Measurements from ENCODE around the gene GLI2. TPM values are rescaled to one million over a fixed set of nuclear protein-coding genes. Genes with fewer than 3 reads are reported as not detected.
A peak's percentile ranks its signal among the peaks of the same experiment; 100 is the strongest.

Gene GLI2
- total and polyA plus RNA-seq, 2 experiments from 2014 or later, result 53.6 to 57.0 TPM

DNA sequence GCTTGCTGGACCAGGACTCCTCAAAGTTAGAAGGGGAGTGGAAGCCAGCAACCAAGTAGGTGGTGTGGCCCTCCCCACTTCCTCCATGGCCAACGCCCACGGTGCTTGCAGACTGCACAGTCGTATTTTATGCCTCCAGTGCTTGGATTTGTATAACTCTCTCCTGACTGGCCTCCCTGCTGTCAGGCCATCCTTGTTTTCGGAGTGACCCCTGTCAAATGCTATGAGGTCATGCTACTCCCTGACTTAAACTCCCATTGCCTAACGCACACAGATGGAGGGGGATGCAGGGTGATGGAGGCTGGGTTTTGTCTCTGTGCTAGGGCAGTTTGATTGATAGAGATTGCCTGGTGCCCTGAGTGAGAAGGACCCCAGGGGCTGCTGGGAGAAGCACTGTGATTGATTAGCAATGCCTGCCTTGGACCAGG is 36.1 kb downstream of the GLI2 start:
- Histone ChIP-seq H3K9me2 (ENCODE audit: insufficient read depth) (no peaks in the 10 kb centered on the region), H2AFZ (no peak overlapping the region), H3F3A (replicated peaks; ENCODE audit: low read depth) (0 out of 2 replicates have a peak, but pooled peaks cover 2% of the 10 kb centered on the region), H4K20me1 (replicated peaks; ENCODE audit: insufficient read depth) (peaks cover 61% of the 10 kb centered on the region), H3K79me2 (replicated peaks; ENCODE audit: insufficient read depth) (peaks cover 98% of the 10 kb centered on the region), H3K4me1 (ENCODE audit: insufficient read depth) (peaks cover 47% of the 10 kb centered on the region), H3K27ac (ENCODE audit: low read depth) (0 out of 2 replicates have a peak overlapping the region, but pooled peaks have one; percentile 26), H3K4me2 (0 out of 2 replicates have a peak overlapping the region, but pooled peaks have one; percentile 37), H3K36me3 (ENCODE audit: insufficient read depth) (no peaks in the 10 kb centered on the region), H3K27me3 (ENCODE audit: insufficient read depth) (no peaks in the 10 kb centered on the region), H3K4me3 (no peak overlapping the region)
- peak overlapping the region; percentile 81 for H3K27ac Mint-ChIP-seq
- H3K36me3 Mint-ChIP-seq (ENCODE audit: low read depth), result no peaks in the 10 kb centered on the region
- DNase-seq (ENCODE audit: low spot score) (no peak), ATAC-seq (peak; percentile 11; the same call in 1 of the 3 replicates)
- TF ChIP-seq ZNF331 (CRISPR knock-in tag; IDR thresholded peaks at IDR 0.05; ENCODE audit: low read depth) (no peak), ZNF114 (CRISPR knock-in tag; IDR thresholded peaks at IDR 0.05) (no peak), ZNF462 (CRISPR knock-in tag; IDR thresholded peaks at IDR 0.05) (no peak), CREB1 (CRISPR knock-in tag; IDR thresholded peaks at IDR 0.05; ENCODE audit: low read depth) (no peak), STAT1 (IDR thresholded peaks at IDR 0.05; ENCODE audit: unreplicated experiment) (no peak), JUNB (IDR thresholded peaks at IDR 0.05; ENCODE audit: unreplicated experiment) (no peak)
- TF ChIP-seq, protein P1, sequence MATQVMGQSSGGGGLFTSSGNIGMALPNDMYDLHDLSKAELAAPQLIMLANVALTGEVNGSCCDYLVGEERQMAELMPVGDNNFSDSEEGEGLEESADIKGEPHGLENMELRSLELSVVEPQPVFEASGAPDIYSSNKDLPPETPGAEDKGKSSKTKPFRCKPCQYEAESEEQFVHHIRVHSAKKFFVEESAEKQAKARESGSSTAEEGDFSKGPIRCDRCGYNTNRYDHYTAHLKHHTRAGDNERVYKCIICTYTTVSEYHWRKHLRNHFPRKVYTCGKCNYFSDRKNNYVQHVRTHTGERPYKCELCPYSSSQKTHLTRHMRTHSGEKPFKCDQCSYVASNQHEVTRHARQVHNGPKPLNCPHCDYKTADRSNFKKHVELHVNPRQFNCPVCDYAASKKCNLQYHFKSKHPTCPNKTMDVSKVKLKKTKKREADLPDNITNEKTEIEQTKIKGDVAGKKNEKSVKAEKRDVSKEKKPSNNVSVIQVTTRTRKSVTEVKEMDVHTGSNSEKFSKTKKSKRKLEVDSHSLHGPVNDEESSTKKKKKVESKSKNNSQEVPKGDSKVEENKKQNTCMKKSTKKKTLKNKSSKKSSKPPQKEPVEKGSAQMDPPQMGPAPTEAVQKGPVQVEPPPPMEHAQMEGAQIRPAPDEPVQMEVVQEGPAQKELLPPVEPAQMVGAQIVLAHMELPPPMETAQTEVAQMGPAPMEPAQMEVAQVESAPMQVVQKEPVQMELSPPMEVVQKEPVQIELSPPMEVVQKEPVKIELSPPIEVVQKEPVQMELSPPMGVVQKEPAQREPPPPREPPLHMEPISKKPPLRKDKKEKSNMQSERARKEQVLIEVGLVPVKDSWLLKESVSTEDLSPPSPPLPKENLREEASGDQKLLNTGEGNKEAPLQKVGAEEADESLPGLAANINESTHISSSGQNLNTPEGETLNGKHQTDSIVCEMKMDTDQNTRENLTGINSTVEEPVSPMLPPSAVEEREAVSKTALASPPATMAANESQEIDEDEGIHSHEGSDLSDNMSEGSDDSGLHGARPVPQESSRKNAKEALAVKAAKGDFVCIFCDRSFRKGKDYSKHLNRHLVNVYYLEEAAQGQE (IDR thresholded peaks at IDR 0.05; ENCODE audit: unreplicated experiment), result no peak
- H3K4me3 Mint-ChIP-seq, result no peak overlapping the region
- peaks cover 15% of the 10 kb centered on the region for H3K27me3 Mint-ChIP-seq (ENCODE audit: insufficient read depth, low read depth, poor library complexity)
- no peaks in the 10 kb centered on the region for H3K9me3 Mint-ChIP-seq
- H3K4me1 Mint-ChIP-seq, result peaks cover 80% of the 10 kb centered on the region
